GM12878 (cell line): ENCODE data around the gene EML5.

Source experiments
- HDAC6 ChIP-seq: fragments of 200-600 bp; sonication (generic); IDR thresholded peaks from one replicate; pipeline ENCODE4 v1.8.0; 2017; ENCODE audit warnings: antibody characterized with exemption; ENCODE audit not compliant: unreplicated experiment
- IRF3 ChIP-seq: fragments of 450-650 bp; IDR thresholded peaks from 2 replicates; pipeline ENCODE4 v1.6.1; 2014; ENCODE audit warnings: mild to moderate bottlenecking
- POLR2A ChIP-seq: IDR thresholded peaks from 2 replicates; pipeline ENCODE4 v1.6.1; 2011; ENCODE audit warnings: low read depth, mild to moderate bottlenecking, low read length
- POLR2AphosphoS5 ChIP-seq: IDR thresholded peaks from 2 replicates; pipeline ENCODE4 v1.6.1; 2011; ENCODE audit warnings: mild to moderate bottlenecking, low read length, inconsistent platforms
- SMC3 ChIP-seq: IDR thresholded peaks from 2 replicates; pipeline ENCODE4 v1.6.1; 2011; ENCODE audit warnings: low read length, improper control_type of control experiment, borderline replicate concordance
- TAF1 ChIP-seq: IDR thresholded peaks from 2 replicates; pipeline ENCODE4 v1.6.1; 2011; ENCODE audit warnings: mild to moderate bottlenecking, low read depth, low read length, borderline replicate concordance
- TARDBP ChIP-seq: IDR thresholded peaks from 2 replicates; pipeline ENCODE4 v1.6.1; 2016; ENCODE audit warnings: borderline replicate concordance
- TCF3 ChIP-seq: IDR thresholded peaks from 2 replicates; pipeline ENCODE4 v1.6.1; 2012; ENCODE audit warnings: low read depth, mild to moderate bottlenecking, low read length, borderline replicate concordance; ENCODE audit not compliant: insufficient read depth
- YY1 ChIP-seq: IDR thresholded peaks from 2 replicates; pipeline ENCODE4 v1.6.1; 2011; ENCODE audit warnings: low read depth, mild to moderate bottlenecking, low read length
- ZNF384 ChIP-seq: IDR thresholded peaks from 2 replicates; pipeline ENCODE4 v1.6.1; 2012; ENCODE audit warnings: low read depth, mild to moderate bottlenecking, low read length, improper control_type of control experiment, borderline replicate concordance
- TF ChIP-seq, protein P1 (sequence below), 3 experiments: IDR thresholded peaks in 2 of 3; conservative IDR thresholded peaks in 1 of 3; 2 replicates each; pipeline ENCODE4 v1.5.1; 2011; ENCODE audit warnings: low read depth in 3 of 3, low read length in 3 of 3, mild to moderate bottlenecking in 3 of 3, control low read depth in 2 of 3, moderate library complexity in 2 of 3, inconsistent platforms in 1 of 3, mixed read lengths in 1 of 3; ENCODE audit not compliant: control insufficient read depth in 2 of 3, insufficient read depth in 1 of 3; ENCODE audit errors: extremely low read depth in 1 of 3

GRCh38 chr14:88765130-88765529 is 27.6 kb downstream of the EML5 start:
- TF ChIP-seq ZNF384: no peak
- no peak for TF ChIP-seq SMC3
- TF ChIP-seq TARDBP: no peak
- TF ChIP-seq, protein P1, sequence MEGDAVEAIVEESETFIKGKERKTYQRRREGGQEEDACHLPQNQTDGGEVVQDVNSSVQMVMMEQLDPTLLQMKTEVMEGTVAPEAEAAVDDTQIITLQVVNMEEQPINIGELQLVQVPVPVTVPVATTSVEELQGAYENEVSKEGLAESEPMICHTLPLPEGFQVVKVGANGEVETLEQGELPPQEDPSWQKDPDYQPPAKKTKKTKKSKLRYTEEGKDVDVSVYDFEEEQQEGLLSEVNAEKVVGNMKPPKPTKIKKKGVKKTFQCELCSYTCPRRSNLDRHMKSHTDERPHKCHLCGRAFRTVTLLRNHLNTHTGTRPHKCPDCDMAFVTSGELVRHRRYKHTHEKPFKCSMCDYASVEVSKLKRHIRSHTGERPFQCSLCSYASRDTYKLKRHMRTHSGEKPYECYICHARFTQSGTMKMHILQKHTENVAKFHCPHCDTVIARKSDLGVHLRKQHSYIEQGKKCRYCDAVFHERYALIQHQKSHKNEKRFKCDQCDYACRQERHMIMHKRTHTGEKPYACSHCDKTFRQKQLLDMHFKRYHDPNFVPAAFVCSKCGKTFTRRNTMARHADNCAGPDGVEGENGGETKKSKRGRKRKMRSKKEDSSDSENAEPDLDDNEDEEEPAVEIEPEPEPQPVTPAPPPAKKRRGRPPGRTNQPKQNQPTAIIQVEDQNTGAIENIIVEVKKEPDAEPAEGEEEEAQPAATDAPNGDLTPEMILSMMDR (IDR thresholded peaks at IDR 0.05 in 2 of 3, conservative IDR thresholded peaks at IDR 0.05 in 1 of 3; ENCODE audit: control insufficient read depth in 2 of 3, extremely low read depth in 1 of 3, insufficient read depth in 1 of 3, low read depth in 3 of 3, low read length in 3 of 3): no peak
- TF ChIP-seq POLR2A: no peak
- TF ChIP-seq YY1: no peak
- no peak for TF ChIP-seq TCF3
- no peak for TF ChIP-seq HDAC6
- TF ChIP-seq POLR2AphosphoS5: no peak
- TF ChIP-seq IRF3: no peak
- no peak for TF ChIP-seq TAF1
